ENCODE measurements around the gene SAMD7.

Gene SAMD7

DNA sequence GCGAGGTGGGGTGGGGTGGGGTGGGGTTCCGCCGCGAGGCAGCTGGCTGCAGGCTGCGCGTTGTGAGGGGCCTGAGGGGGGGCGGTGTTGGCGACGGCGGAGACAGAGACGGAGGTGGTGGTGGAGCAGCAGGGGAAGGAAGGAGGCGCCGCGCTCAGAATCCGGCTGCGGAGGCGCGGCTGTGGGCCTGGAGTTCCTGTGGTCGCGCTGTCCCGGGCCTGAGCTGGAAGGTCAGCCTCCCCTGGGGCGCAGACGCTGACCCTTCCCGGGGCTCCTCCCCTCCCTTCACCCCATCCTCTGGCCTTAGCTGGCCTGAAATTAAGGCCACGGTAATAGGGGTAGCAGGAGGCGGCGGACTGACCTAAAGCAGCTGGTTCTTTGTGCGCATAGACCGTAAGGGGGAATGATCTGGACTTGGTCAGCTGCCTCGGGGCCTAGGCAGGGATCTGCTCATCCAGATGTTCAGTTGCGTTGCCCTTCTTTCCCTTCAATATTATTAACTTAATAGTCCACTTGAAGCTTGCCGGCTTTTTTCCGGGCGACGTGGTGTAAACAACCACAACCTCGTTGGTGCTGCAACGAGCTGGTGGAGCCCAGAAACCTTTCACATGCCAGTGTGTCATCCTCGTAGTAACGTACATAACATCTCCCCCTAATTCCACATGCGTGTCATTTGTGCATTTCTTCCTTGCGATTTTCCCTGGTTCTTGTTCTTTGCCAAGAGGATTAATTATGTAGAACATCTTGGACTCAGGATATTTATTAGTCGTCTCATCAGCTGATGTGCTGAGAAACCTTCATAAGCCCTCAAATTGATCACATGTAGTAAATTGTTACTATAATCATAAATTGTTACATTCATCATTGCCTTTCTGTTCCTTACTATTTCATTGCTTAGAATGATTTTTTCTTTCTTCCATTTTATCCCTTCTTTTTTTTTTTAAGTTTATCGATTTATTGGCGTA is 55.9 kb downstream of the SAMD7 start:
- FAIRE-seq = no peak

DNA sequence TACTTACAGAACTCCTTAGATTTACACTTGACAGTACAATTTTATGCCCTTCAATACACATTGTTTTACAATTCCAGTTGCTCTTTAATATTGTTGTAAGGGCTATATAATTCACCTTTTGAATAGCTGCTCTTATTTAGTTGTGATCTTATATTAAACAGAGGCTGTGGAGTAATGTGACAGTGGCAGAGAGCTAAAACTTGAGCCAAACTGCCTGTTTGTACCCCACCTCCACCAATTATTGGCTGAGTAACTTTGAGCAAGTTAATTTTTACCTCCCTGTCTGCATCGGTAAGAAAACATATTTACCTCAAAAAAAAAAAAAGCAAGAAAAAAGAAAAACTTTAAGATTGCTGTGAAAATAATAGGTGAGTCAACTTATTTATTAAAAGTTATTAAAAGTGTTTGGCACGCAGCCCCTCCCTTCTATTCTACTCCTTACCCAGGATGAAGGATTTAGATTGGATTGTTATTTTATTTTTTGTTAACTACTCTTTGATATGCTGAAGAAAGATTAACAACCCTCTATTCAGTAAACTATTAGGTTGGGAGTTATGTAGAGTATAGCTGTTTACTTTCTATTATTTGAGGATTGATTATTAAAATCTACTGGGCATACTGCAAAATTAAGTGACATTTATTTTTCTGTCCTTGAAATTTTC is 57.0 kb downstream of the SAMD7 start:
- FAIRE-seq = no peak

DNA sequence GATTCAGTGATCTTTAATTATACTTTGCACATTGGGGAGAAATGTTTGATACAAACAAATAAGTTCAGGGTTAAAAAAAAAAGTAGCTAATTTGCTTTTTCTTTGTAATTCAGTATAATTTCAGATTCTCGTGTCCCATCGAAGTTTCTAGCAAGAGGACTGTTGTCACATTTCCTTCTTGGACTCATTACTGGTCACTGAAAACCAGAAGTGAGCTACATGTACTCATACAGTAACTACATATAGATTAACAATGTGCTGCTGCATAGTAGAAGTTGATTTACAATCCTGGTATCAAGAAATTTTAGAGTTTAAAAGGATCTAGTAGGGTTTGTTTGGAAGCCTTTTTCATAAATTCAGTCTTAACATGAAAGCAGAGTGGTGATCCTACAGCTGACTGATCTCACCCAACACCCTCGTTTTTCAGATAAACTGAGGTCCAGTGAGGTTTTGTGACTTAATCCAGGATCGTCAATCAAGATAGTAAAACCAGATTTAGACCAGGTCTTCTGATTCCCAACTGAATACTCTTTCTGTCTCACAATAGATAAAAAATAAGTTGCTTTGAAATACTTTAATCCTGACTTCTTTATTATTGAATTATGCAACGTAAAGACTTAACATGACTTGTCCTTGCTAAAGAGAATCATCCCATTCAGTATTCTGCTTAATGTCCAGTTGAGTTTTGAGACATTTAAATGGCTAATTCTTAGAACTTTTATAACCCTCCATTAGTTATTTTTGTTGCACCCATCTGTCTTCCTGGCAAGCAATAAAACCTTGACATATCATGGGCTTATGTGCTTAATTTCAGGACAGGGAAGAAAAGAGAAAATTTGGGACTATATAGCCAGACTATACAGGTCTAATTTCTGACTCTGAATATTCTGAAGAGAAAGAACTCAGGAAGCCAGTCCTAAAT is 58.1 kb downstream of the SAMD7 start:
- FAIRE-seq = no peak

DNA sequence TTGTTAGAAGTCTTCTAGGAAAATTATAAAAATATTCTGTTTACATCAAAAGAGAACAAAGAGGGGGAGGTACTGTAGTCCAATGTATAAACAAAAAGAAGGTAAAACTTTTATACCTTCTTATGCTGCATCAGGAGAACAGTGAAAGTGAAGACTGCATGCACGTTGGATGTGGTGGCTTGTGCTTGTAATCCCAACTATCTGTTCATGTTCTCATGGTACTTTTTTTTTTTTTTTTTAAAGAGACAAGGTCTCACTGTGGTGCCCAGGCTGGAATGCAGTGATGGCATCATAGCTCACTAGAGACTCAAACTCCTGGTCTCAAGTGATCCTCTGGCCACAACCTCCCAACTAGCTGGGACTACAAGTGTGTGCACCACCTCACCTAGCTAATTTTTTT is 59.5 kb downstream of the SAMD7 start:
- no peak for FAIRE-seq

DNA sequence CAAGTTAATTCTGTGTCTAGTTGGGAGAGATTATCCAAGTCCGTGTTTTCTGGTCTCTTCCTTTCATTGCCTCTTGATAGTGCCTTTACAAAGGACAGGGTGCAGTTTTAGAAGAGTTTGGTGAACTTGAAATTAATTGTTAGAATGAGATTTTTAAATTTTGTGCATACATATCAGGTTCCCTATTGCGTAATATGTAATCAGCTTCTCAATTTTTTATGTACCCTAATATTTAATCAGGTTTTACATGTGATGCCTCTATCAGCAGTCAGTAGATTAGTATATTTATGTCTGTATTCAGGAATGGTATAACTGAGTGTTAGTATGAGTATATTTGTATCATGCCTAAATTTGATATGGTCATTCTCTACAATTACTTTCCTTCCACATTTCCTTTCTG is 60.1 kb downstream of the SAMD7 start:
- FAIRE-seq = no peak

DNA sequence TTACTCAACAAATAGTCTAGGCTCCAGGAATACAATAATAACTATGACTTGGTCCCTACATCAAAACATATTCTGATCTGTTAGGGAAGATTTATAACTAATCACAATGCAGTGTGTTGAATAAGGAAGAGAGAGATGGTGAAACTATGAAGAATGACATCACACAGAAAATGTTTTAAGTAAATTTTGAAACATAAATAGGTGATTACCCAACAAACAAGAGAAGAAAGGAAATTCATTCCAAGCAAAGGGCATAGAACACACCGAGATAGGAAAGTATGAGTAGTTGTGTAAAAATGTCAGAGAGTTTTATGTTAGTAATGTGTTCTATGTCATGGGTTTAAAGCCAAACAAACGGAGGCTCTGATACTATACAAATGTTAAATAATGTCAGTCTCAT is 68.7 kb downstream of the SAMD7 start:
- FAIRE-seq = no peak

DNA sequence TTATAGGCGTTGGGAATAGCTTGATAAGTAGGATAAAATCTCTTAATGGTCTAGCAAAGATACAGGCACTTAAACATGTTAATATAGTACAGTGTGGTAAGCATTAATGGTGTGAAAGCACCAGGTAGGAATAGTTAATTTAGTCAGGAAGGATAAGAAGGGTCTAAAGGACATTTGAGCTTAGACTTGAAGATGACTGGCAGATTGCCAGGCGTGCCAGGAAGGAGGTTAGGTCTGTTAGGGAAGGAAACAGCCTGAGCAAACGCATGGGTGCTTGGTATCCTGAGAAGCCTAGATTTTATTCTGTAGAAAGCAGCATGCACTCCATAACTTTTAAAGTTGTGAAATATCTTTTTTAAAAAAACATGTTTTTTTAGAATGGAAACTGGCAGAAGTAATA is 72.9 kb downstream of the SAMD7 start:
- FAIRE-seq = no peak

All from colon (tissue), 2 donors.